ENCODE results near the gene THAP4.

The THAP4 gene

GRCh38 chr2:241560883-241561474, 76.0 kb downstream of the THAP4 start:
- Histone ChIP-seq H3K36me3 (ENCODE audit: control insufficient read depth, insufficient read depth, low read length) (peaks cover 1% of the 10 kb centered on the region), H3K9ac (ENCODE audit: low read length) (no peak overlapping the region), H3K4ac (ENCODE audit: low read depth, low read length) (no peak overlapping the region), H2BK15ac (replicated peaks; ENCODE audit: low read depth) (no peak overlapping the region), H3K4me1 (ENCODE audit: control insufficient read depth, low read depth, low read length) (peaks cover under 1% of the 10 kb centered on the region), H3K4me2 (ENCODE audit: low read length) (no peak overlapping the region), H2BK120ac (ENCODE audit: low read depth, low read length) (no peak overlapping the region), H4K8ac (ENCODE audit: low read depth, low read length) (no peak overlapping the region), H2AK5ac (ENCODE audit: low read length) (no peak overlapping the region), H3K23ac (ENCODE audit: low read length) (no peak overlapping the region), H3K4me3 (ENCODE audit: low read length) (no peak overlapping the region), H3K56ac (ENCODE audit: low read length) (peak overlapping the region; percentile 60), H3K79me2 (ENCODE audit: control insufficient read depth, insufficient read depth, low read length) (peaks cover 15% of the 10 kb centered on the region), H3K79me1 (ENCODE audit: low read length) (peaks cover 16% of the 10 kb centered on the region), H2BK5ac (ENCODE audit: low read length) (no peak overlapping the region), H4K5ac (ENCODE audit: low read length) (no peak overlapping the region), H3K27me3 (ENCODE audit: insufficient read depth, low read length, poor library complexity) (no peaks in the 10 kb centered on the region), H3K18ac (ENCODE audit: low read length) (no peak overlapping the region), H3K27ac (ENCODE audit: low read depth, low read length) (no peak overlapping the region)
- no CpG with 5 or more reads among the region's 19 CpGs for WGBS (ENCODE audit: extremely low coverage, insufficient coverage, low lambda C conversion rate)
- no peak for DNase-seq

- no peaks in the 10 kb centered on the region for H3K27me3 ChIP-seq (ENCODE audit: insufficient read depth, low read length, poor library complexity)
- WGBS (ENCODE audit: extremely low coverage, insufficient coverage, low lambda C conversion rate): no CpG with 5 or more reads among the region's 18 CpGs
Measured at GRCh38 chr2:241560162-241560882, 76.6 kb downstream of the THAP4 start.

GRCh38 chr2:241559323-241560161, 77.4 kb downstream of the THAP4 start:
- H2AK5ac ChIP-seq (ENCODE audit: low read length): no peak overlapping the region
- H3K56ac ChIP-seq (ENCODE audit: low read length): peak overlapping the region; percentile 94
- H3K4me2 ChIP-seq (ENCODE audit: low read length): peak overlapping the region; percentile 73
- H3K4ac ChIP-seq (ENCODE audit: low read depth, low read length): peak overlapping the region; percentile 38
- H4K5ac ChIP-seq (ENCODE audit: low read length): no peak overlapping the region
- peak overlapping the region; percentile 65 for H3K18ac ChIP-seq (ENCODE audit: low read length)
- peak; percentile 57 for DNase-seq
- H3K79me1 ChIP-seq (ENCODE audit: low read length): peaks cover 16% of the 10 kb centered on the region
- WGBS (ENCODE audit: extremely low coverage, insufficient coverage, low lambda C conversion rate): no CpG with 5 or more reads among the region's 78 CpGs
- H2BK15ac ChIP-seq (replicated peaks; ENCODE audit: low read depth): no peak overlapping the region
- no peak overlapping the region for H2BK5ac ChIP-seq (ENCODE audit: low read length)
- H4K8ac ChIP-seq (ENCODE audit: low read depth, low read length): no peak overlapping the region
- H3K27me3 ChIP-seq (ENCODE audit: insufficient read depth, low read length, poor library complexity): no peaks in the 10 kb centered on the region
- peak overlapping the region; percentile 71 for H3K4me3 ChIP-seq (ENCODE audit: low read length)
- H3K4me1 ChIP-seq (ENCODE audit: control insufficient read depth, low read depth, low read length): peaks cover 4% of the 10 kb centered on the region
- H3K79me2 ChIP-seq (ENCODE audit: control insufficient read depth, insufficient read depth, low read length): peaks cover 15% of the 10 kb centered on the region
- H3K9ac ChIP-seq (ENCODE audit: low read length): peak overlapping the region; percentile 85
- H3K36me3 ChIP-seq (ENCODE audit: control insufficient read depth, insufficient read depth, low read length): peaks cover 1% of the 10 kb centered on the region
- H3K23ac ChIP-seq (ENCODE audit: low read length): peak overlapping the region; percentile 66
- H2BK120ac ChIP-seq (ENCODE audit: low read depth, low read length): no peak overlapping the region
- H3K27ac ChIP-seq (ENCODE audit: low read depth, low read length): no peak overlapping the region

More at GRCh38 chr2:241560162-241560882, 76.6 kb downstream of the THAP4 start:
- Histone ChIP-seq H4K5ac (ENCODE audit: low read length) (no peak overlapping the region), H4K8ac (ENCODE audit: low read depth, low read length) (no peak overlapping the region), H3K23ac (ENCODE audit: low read length) (no peak overlapping the region), H3K56ac (ENCODE audit: low read length) (peak overlapping the region; percentile 94), H3K18ac (ENCODE audit: low read length) (no peak overlapping the region), H3K36me3 (ENCODE audit: control insufficient read depth, insufficient read depth, low read length) (peaks cover 1% of the 10 kb centered on the region), H2BK5ac (ENCODE audit: low read length) (no peak overlapping the region), H2BK120ac (ENCODE audit: low read depth, low read length) (no peak overlapping the region), H3K4me3 (ENCODE audit: low read length) (no peak overlapping the region), H3K4me1 (ENCODE audit: control insufficient read depth, low read depth, low read length) (peaks cover 4% of the 10 kb centered on the region), H2AK5ac (ENCODE audit: low read length) (no peak overlapping the region), H3K27ac (ENCODE audit: low read depth, low read length) (no peak overlapping the region), H3K79me1 (ENCODE audit: low read length) (peaks cover 16% of the 10 kb centered on the region), H2BK15ac (replicated peaks; ENCODE audit: low read depth) (no peak overlapping the region), H3K4ac (ENCODE audit: low read depth, low read length) (no peak overlapping the region), H3K9ac (ENCODE audit: low read length) (peak overlapping the region; percentile 85), H3K79me2 (ENCODE audit: control insufficient read depth, insufficient read depth, low read length) (peaks cover 15% of the 10 kb centered on the region), H3K4me2 (ENCODE audit: low read length) (peak overlapping the region; percentile 73)
- no peak for DNase-seq

- no peak within 1 kb of the TSS for H2BK15ac ChIP-seq (replicated peaks; ENCODE audit: low read depth)
- no peak within 1 kb of the TSS for H4K8ac ChIP-seq (ENCODE audit: low read depth, low read length)
- peak within 1 kb of the TSS; percentile 85 for H3K9ac ChIP-seq (ENCODE audit: low read length)
- peak within 1 kb of the TSS; percentile 38 for H3K4ac ChIP-seq (ENCODE audit: low read depth, low read length)
- peak within 1 kb of the TSS; percentile 65 for H3K18ac ChIP-seq (ENCODE audit: low read length)
- H4K5ac ChIP-seq (ENCODE audit: low read length): no peak within 1 kb of the TSS
- H3K56ac ChIP-seq (ENCODE audit: low read length): peak within 1 kb of the TSS; percentile 94
- H3K79me1 ChIP-seq (ENCODE audit: low read length): peaks cover 16% of the 10 kb centered on the region
- H3K4me1 ChIP-seq (ENCODE audit: control insufficient read depth, low read depth, low read length): peaks cover 4% of the 10 kb centered on the region
- no peak within 1 kb of the TSS for H2AK5ac ChIP-seq (ENCODE audit: low read length)
- peak within 1 kb of the TSS; percentile 66 for H3K23ac ChIP-seq (ENCODE audit: low read length)
- no peak within 1 kb of the TSS for H3K27ac ChIP-seq (ENCODE audit: low read depth, low read length)
- H2BK120ac ChIP-seq (ENCODE audit: low read depth, low read length): no peak within 1 kb of the TSS
- H3K4me3 ChIP-seq (ENCODE audit: low read length): peak within 1 kb of the TSS; percentile 71
- peaks cover 1% of the 10 kb centered on the region for H3K36me3 ChIP-seq (ENCODE audit: control insufficient read depth, insufficient read depth, low read length)
- no peaks in the 10 kb centered on the region for H3K27me3 ChIP-seq (ENCODE audit: insufficient read depth, low read length, poor library complexity)
- H2BK5ac ChIP-seq (ENCODE audit: low read length): no peak within 1 kb of the TSS
- WGBS (ENCODE audit: extremely low coverage, insufficient coverage, low lambda C conversion rate): no CpG with 5 or more reads among the region's 98 CpGs
- peak; percentile 89 for DNase-seq
- H3K79me2 ChIP-seq (ENCODE audit: control insufficient read depth, insufficient read depth, low read length): peaks cover 15% of the 10 kb centered on the region
- H3K4me2 ChIP-seq (ENCODE audit: low read length): peak within 1 kb of the TSS; percentile 73
Measured at GRCh38 chr2:241558532-241559322, 78.2 kb downstream of the THAP4 start, which contains the start of gene BOK. Gene BOK, plus strand, starts transcription at chr2:241558745. Its CDS starts 739 bp downstream, at chr2:241559484.

GRCh38 chr2:241556746-241557145, 80.2 kb downstream of the THAP4 start:
- H4K8ac ChIP-seq (ENCODE audit: low read depth, low read length): no peak overlapping the region
- peaks cover 3% of the 10 kb centered on the region for H3K79me1 ChIP-seq (ENCODE audit: low read length)
- H3K56ac ChIP-seq (ENCODE audit: low read length): no peak overlapping the region
- H3K9ac ChIP-seq (ENCODE audit: low read length): no peak overlapping the region
- no peaks in the 10 kb centered on the region for H3K27me3 ChIP-seq (ENCODE audit: insufficient read depth, low read length, poor library complexity)
- H3K4me3 ChIP-seq (ENCODE audit: low read length): no peak overlapping the region
- no peak for DNase-seq
- H3K4me1 ChIP-seq (ENCODE audit: control insufficient read depth, low read depth, low read length): peaks cover 4% of the 10 kb centered on the region
- H3K79me2 ChIP-seq (ENCODE audit: control insufficient read depth, insufficient read depth, low read length): peaks cover 10% of the 10 kb centered on the region
- no peak overlapping the region for H3K4ac ChIP-seq (ENCODE audit: low read depth, low read length)
- no peaks in the 10 kb centered on the region for H3K36me3 ChIP-seq (ENCODE audit: control insufficient read depth, insufficient read depth, low read length)
- H3K27ac ChIP-seq (ENCODE audit: low read depth, low read length): no peak overlapping the region
- no peak overlapping the region for H4K5ac ChIP-seq (ENCODE audit: low read length)
- no peak overlapping the region for H3K18ac ChIP-seq (ENCODE audit: low read length)
- no peak overlapping the region for H2AK5ac ChIP-seq (ENCODE audit: low read length)
- no peak overlapping the region for H3K23ac ChIP-seq (ENCODE audit: low read length)
- H2BK15ac ChIP-seq (replicated peaks; ENCODE audit: low read depth): no peak overlapping the region
- no peak overlapping the region for H2BK5ac ChIP-seq (ENCODE audit: low read length)
- H2BK120ac ChIP-seq (ENCODE audit: low read depth, low read length): no peak overlapping the region
- H3K4me2 ChIP-seq (ENCODE audit: low read length): no peak overlapping the region
